HepG2 (cell line): ENCODE results near the gene KIF3A. TPM values are rescaled to one million over a fixed set of nuclear protein-coding genes. Genes with fewer than 3 reads are reported as not detected.

Experiments
- CEBPG ChIP-seq: IDR thresholded peaks from 2 replicates; pipeline ENCODE4 v1.6.1; 2016
- HOXD1 ChIP-seq: sonication (generic); formaldehyde crosslinking; IDR thresholded peaks from 2 replicates; pipeline ENCODE4 v1.5.0; 2020; ENCODE audit warnings: missing genetic modification reagents
- MEIS1 ChIP-seq: sonication (generic); formaldehyde crosslinking; IDR thresholded peaks from 2 replicates; pipeline ENCODE4 v1.9.0; 2021; ENCODE audit warnings: mild to moderate bottlenecking, missing genetic modification reagents, moderate library complexity, borderline replicate concordance
- NFYB ChIP-seq: sonication (generic); formaldehyde crosslinking; IDR thresholded peaks from 2 replicates; pipeline ENCODE4 v1.4.0; 2020; ENCODE audit warnings: missing genetic modification reagents
- NR2F6 ChIP-seq, 2 experiments: IDR thresholded peaks; 2 replicates each; pipeline ENCODE4 v1.6.1; 2016; ENCODE audit warnings: antibody characterized with exemption in 1 of 2, mild to moderate bottlenecking in 1 of 2
- YY1 ChIP-seq: IDR thresholded peaks from 2 replicates; pipeline ENCODE4 v1.6.1; 2011; ENCODE audit warnings: low read length, low read depth, moderate library complexity, mild to moderate bottlenecking; ENCODE audit not compliant: insufficient read depth, insufficient replicate concordance
- ZBTB14 ChIP-seq: sonication (generic); formaldehyde crosslinking; IDR thresholded peaks from 2 replicates; pipeline ENCODE4 v1.4.0; 2020; ENCODE audit warnings: missing genetic modification reagents
- ZBTB20 ChIP-seq: sonication (generic); formaldehyde crosslinking; IDR thresholded peaks from 2 replicates; pipeline ENCODE4 v1.8.1; 2023; ENCODE audit warnings: missing genetic modification reagents, low read depth, mild to moderate bottlenecking, borderline replicate concordance
- ZC3H4 ChIP-seq: sonication (generic); formaldehyde crosslinking; IDR thresholded peaks from 2 replicates; pipeline ENCODE4 v1.4.0; 2020; ENCODE audit warnings: missing genetic modification reagents, borderline replicate concordance
- ZFY ChIP-seq: sonication (generic); formaldehyde crosslinking; IDR thresholded peaks from 2 replicates; pipeline ENCODE4 v1.4.0; 2020; ENCODE audit warnings: missing genetic modification reagents
- polyA plus RNA-seq, 8 experiments: library from polyadenylated mRNA; depleted of rRNA in 3 of 8; stranded (reverse) in 7 of 8; unstranded in 1 of 8; fragments of >200 nt; fragmentation: Illumina TruSeq in 4 of 8; extraction: Trizol in 4 of 8; gene quantifications; 2 replicates each; pipeline versions ENCODE4 v1.2.1 to v1.2.3, GENCODE V29; 2011 to 2016; ENCODE audit warnings: low read depth in 4 of 8, missing spikeins in 1 of 8, mixed read lengths in 1 of 8; ENCODE audit not compliant: insufficient read depth in 1 of 8
- total RNA-seq, 5 experiments: library from RNA; depleted of rRNA; stranded (reverse); fragments of >200 nt; fragmentation: Illumina TruSeq; extraction: Trizol; gene quantifications; 2 replicates each; pipeline ENCODE4 v1.2.3, GENCODE V29; 2016; ENCODE audit warnings: low read depth in 1 of 5
- TF ChIP-seq, protein P1 (sequence below): sonication (generic); formaldehyde crosslinking; IDR thresholded peaks from 2 replicates; pipeline ENCODE4 v1.5.0; 2020; ENCODE audit warnings: mild to moderate bottlenecking, missing genetic modification reagents
- TF ChIP-seq, protein P2 (sequence below): sonication (generic); formaldehyde crosslinking; conservative IDR thresholded peaks from 2 replicates; pipeline ENCODE4 v1.8.0; 2022; ENCODE audit warnings: missing genetic modification reagents
- TF ChIP-seq, protein P3 (sequence below): sonication (generic); formaldehyde crosslinking; IDR thresholded peaks from 2 replicates; pipeline ENCODE4 v1.4.0; 2020; ENCODE audit warnings: low read depth, missing genetic modification reagents
- TF ChIP-seq, protein P4 (sequence below): sonication (generic); formaldehyde crosslinking; IDR thresholded peaks from 2 replicates; pipeline ENCODE4 v1.4.0; 2020; ENCODE audit warnings: missing genetic modification reagents

Gene KIF3A
- total and polyA plus RNA-seq, 2 of the 13 experiments (the other 11 are each of a cell fraction or from before 2014, with no cell fraction given), result 2.3 to 8.4 TPM

- TF ChIP-seq ZFY (CRISPR knock-in tag) (peak; percentile 39; the same call in 1 of the 2 replicates), CEBPG (CRISPR knock-in tag) (no peak), ZBTB14 (CRISPR knock-in tag) (no peak), ZC3H4 (CRISPR knock-in tag) (no peak), NR2F6 (IDR thresholded peaks at IDR 0.05) (peak; percentile 80), NR2F6 (CRISPR knock-in tag; IDR thresholded peaks at IDR 0.05) (peak; percentile 75), MEIS1 (no peak), NFYB (no peak), HOXD1 (CRISPR knock-in tag) (no peak), ZBTB20 (CRISPR knock-in tag) (no peak), YY1 (no peak)
- TF ChIP-seq, protein P1, sequence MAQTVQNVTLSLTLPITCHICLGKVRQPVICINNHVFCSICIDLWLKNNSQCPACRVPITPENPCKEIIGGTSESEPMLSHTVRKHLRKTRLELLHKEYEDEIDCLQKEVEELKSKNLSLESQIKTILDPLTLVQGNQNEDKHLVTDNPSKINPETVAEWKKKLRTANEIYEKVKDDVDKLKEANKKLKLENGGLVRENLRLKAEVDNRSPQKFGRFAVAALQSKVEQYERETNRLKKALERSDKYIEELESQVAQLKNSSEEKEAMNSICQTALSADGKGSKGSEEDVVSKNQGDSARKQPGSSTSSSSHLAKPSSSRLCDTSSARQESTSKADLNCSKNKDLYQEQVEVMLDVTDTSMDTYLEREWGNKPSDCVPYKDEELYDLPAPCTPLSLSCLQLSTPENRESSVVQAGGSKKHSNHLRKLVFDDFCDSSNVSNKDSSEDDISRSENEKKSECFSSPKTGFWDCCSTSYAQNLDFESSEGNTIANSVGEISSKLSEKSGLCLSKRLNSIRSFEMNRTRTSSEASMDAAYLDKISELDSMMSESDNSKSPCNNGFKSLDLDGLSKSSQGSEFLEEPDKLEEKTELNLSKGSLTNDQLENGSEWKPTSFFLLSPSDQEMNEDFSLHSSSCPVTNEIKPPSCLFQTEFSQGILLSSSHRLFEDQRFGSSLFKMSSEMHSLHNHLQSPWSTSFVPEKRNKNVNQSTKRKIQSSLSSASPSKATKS (CRISPR knock-in tag), result no peak
- TF ChIP-seq, protein P2, sequence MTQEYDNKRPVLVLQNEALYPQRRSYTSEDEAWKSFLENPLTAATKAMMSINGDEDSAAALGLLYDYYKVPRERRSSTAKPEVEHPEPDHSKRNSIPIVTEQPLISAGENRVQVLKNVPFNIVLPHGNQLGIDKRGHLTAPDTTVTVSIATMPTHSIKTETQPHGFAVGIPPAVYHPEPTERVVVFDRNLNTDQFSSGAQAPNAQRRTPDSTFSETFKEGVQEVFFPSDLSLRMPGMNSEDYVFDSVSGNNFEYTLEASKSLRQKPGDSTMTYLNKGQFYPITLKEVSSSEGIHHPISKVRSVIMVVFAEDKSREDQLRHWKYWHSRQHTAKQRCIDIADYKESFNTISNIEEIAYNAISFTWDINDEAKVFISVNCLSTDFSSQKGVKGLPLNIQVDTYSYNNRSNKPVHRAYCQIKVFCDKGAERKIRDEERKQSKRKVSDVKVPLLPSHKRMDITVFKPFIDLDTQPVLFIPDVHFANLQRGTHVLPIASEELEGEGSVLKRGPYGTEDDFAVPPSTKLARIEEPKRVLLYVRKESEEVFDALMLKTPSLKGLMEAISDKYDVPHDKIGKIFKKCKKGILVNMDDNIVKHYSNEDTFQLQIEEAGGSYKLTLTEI, result no peak
- TF ChIP-seq, protein P3, sequence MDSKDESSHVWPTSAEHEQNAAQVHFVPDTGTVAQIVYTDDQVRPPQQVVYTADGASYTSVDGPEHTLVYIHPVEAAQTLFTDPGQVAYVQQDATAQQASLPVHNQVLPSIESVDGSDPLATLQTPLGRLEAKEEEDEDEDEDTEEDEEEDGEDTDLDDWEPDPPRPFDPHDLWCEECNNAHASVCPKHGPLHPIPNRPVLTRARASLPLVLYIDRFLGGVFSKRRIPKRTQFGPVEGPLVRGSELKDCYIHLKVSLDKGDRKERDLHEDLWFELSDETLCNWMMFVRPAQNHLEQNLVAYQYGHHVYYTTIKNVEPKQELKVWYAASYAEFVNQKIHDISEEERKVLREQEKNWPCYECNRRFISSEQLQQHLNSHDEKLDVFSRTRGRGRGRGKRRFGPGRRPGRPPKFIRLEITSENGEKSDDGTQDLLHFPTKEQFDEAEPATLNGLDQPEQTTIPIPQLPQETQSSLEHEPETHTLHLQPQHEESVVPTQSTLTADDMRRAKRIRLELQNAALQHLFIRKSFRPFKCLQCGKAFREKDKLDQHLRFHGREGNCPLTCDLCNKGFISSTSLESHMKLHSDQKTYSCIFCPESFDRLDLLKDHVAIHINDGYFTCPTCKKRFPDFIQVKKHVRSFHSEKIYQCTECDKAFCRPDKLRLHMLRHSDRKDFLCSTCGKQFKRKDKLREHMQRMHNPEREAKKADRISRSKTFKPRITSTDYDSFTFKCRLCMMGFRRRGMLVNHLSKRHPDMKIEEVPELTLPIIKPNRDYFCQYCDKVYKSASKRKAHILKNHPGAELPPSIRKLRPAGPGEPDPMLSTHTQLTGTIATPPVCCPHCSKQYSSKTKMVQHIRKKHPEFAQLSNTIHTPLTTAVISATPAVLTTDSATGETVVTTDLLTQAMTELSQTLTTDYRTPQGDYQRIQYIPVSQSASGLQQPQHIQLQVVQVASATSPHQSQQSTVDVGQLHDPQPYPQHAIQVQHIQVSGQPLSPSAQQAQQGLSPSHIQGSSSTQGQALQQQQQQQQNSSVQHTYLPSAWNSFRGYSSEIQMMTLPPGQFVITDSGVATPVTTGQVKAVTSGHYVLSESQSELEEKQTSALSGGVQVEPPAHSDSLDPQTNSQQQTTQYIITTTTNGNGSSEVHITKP (CRISPR knock-in tag), result no peak
- TF ChIP-seq, protein P4, sequence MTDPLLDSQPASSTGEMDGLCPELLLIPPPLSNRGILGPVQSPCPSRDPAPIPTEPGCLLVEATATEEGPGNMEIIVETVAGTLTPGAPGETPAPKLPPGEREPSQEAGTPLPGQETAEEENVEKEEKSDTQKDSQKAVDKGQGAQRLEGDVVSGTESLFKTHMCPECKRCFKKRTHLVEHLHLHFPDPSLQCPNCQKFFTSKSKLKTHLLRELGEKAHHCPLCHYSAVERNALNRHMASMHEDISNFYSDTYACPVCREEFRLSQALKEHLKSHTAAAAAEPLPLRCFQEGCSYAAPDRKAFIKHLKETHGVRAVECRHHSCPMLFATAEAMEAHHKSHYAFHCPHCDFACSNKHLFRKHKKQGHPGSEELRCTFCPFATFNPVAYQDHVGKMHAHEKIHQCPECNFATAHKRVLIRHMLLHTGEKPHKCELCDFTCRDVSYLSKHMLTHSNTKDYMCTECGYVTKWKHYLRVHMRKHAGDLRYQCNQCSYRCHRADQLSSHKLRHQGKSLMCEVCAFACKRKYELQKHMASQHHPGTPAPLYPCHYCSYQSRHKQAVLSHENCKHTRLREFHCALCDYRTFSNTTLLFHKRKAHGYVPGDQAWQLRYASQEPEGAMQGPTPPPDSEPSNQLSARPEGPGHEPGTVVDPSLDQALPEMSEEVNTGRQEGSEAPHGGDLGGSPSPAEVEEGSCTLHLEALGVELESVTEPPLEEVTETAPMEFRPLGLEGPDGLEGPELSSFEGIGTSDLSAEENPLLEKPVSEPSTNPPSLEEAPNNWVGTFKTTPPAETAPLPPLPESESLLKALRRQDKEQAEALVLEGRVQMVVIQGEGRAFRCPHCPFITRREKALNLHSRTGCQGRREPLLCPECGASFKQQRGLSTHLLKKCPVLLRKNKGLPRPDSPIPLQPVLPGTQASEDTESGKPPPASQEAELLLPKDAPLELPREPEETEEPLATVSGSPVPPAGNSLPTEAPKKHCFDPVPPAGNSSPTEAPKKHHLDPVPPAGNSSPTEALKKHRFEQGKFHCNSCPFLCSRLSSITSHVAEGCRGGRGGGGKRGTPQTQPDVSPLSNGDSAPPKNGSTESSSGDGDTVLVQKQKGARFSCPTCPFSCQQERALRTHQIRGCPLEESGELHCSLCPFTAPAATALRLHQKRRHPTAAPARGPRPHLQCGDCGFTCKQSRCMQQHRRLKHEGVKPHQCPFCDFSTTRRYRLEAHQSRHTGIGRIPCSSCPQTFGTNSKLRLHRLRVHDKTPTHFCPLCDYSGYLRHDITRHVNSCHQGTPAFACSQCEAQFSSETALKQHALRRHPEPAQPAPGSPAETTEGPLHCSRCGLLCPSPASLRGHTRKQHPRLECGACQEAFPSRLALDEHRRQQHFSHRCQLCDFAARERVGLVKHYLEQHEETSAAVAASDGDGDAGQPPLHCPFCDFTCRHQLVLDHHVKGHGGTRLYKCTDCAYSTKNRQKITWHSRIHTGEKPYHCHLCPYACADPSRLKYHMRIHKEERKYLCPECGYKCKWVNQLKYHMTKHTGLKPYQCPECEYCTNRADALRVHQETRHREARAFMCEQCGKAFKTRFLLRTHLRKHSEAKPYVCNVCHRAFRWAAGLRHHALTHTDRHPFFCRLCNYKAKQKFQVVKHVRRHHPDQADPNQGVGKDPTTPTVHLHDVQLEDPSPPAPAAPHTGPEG (CRISPR knock-in tag), result no peak
Observed at GRCh38 chr5:132771503-132771998, 34.2 kb upstream of the KIF3A start (continued).
